ENCODE data around the gene RPL37. TPM values are rescaled to one million over a fixed set of nuclear protein-coding genes. Genes with fewer than 3 reads are reported as not detected.
"Not testable (repeated sequence)": the region's sequence is repeated elsewhere in the genome, so short reads cannot be mapped to it uniquely, and the experiment has no call there.

The RPL37 gene
- total and polyA plus RNA-seq, 2 donors, result 2,843 to 3,080 TPM

DNA sequence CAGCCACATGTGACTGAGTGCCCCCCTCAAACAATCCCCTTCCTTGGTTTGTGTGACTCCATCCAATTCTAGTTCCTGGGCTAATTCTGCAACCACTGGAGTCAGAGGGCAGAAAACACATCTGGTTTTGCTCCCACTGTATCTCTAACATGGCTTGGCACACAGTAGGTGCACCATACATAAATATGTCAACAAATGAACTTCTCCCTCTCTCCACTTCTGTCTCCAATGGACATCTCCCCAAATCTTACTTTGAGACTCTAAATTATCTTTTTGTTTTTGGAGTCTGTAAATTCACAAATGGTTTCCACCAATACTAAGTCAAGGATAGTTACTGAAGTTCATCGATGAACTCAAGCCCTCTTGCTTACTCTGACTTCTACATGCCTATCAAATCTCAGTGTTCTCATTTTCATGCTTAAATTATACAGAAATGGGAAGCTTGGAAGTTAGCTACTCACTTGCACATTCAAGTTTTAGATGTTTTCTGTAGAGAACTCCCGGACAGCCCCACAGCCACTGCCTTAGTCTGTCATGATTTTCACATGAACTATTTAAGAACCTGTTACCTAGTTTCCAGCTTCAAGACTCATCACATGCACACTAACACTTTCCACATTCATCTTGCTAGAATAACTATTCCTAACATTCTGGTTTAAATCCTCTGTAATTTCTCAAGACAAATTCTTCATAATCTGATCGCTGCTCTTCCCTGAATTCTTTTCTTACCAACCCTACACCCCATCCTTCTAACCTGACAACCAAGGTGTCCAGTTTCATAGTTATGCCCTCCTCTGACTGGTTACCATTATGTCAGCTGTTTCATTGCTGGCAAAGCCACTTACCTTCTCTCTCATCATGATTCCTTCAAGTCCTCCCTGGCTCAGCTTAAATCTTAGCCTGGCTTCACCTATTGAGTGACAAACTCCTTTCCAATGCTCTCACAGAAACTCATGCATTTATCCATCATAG lies 6.0 kb downstream of the RPL37 start:
- Histone ChIP-seq H3K36me3 (ENCODE audit: control insufficient read depth in 2 of 2, insufficient read depth in 2 of 2, low read length in 1 of 2) (peaks cover 68 to 80% of the 10 kb centered on the region in 2 donors), H3K4me3 (ENCODE audit: low read length in 2 of 2) (no peak overlapping the region), H3K9me3 (ENCODE audit: control insufficient read depth in 2 of 2, insufficient read depth in 1 of 2, low read length in 1 of 2) (no peaks in the 10 kb centered on the region), H3K4me1 (ENCODE audit: control insufficient read depth in 2 of 2, insufficient read depth in 2 of 2, low read length in 2 of 2) (peaks cover 7 to 11% of the 10 kb centered on the region in 2 donors), H3K27ac (ENCODE audit: low read depth in 1 of 2, low read length in 1 of 2) (no peak overlapping the region), H3K27me3 (ENCODE audit: control insufficient read depth in 2 of 2, insufficient read depth in 1 of 2, low read length in 1 of 2) (no peaks in the 10 kb centered on the region)
- over 99% methylated on average over 3 of the region's 3 CpGs for WGBS
- DNase-seq (ENCODE audit: low read depth in 6 of 9, low spot score in 9 of 9), result no peak

DNA sequence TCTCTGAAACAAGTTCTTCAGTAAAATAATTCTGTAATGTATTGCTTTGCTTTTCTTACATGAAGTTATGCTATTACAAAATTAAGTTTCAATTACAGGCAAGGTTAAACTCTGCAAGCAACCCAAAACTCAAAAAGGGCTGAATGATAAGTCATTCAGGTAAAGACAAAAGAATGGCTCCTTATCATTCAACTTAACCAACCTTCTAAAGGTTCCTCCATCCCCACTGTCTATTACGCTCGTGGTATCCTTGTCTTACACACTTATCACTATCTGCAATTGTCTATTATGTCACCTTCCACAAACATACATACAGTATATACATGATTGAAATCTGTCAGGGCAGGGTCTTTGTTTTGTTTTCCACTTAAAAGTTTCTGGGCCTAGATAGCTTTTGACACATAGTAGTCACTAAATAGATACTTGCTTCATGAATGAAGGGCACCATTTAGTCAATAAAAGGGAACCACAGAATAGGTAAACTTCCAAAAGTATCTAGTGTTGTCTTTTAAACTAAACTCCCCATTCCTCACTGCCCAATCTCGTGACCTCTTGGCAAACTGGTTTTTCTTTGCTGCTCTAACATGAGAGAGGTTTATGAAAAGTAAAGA lies 6.9 kb downstream of the RPL37 start:
- Histone ChIP-seq H3K27me3 (ENCODE audit: control insufficient read depth in 2 of 2, insufficient read depth in 1 of 2, low read length in 1 of 2) (no peaks in the 10 kb centered on the region), H3K4me1 (ENCODE audit: control insufficient read depth in 2 of 2, insufficient read depth in 2 of 2, low read length in 2 of 2) (peaks cover under 1 to 2% of the 10 kb centered on the region in 2 donors), H3K36me3 (ENCODE audit: control insufficient read depth in 2 of 2, insufficient read depth in 2 of 2, low read length in 1 of 2) (peaks cover 62 to 71% of the 10 kb centered on the region in 2 donors), H3K9me3 (ENCODE audit: control insufficient read depth in 2 of 2, insufficient read depth in 1 of 2, low read length in 1 of 2) (no peaks in the 10 kb centered on the region), H3K27ac (ENCODE audit: low read depth in 1 of 2, low read length in 1 of 2) (no peak overlapping the region), H3K4me3 (ENCODE audit: low read length in 2 of 2) (no peak overlapping the region)
- over 99% methylated on average over 3 of the region's 3 CpGs for WGBS
- DNase-seq (ENCODE audit: low read depth in 6 of 9, low spot score in 9 of 9), result no peak

DNA sequence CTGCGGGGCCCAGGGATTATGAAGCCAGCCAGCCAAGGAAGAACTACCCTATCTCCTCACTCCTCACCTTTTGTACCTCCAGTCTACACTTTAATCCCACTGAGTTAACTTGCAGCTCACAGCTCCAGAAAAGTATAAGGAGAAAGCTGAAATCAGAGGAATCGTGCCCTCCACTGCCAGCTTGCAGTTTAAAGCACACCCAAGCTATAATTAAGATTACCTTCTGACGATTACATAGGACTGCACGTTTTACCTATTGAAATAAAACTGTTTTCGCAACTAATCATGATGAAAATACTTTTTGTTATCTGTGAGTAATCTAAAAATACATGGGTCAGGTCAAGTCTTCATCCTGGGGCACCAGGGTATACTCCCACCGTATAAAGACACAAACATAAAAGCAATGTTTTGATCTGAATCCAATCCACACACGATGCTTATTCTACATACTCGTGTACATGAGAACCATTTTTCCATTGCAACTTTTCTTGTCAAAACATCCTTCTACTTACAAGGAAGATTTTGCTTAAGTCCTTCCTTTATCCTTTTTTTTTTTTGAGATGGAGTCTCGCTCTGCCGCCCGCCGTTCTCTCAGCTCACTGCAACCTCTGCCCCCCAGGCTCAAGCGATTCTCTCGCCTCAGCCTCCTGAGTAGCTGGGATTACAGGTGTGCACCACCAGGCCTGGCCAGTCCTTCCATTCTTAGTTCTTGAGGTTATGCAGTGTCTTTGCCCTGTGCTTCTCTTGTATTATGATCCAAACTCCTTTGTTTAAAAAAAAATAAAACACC lies 7.6 kb downstream of the RPL37 start:
- 96% methylated on average over 14 of the region's 14 CpGs for WGBS
- Histone ChIP-seq H3K27me3 (ENCODE audit: control insufficient read depth in 2 of 2, insufficient read depth in 1 of 2, low read length in 1 of 2) (no peaks in the 10 kb centered on the region), H3K9me3 (ENCODE audit: control insufficient read depth in 2 of 2, insufficient read depth in 1 of 2, low read length in 1 of 2) (no peaks in the 10 kb centered on the region), H3K36me3 (ENCODE audit: control insufficient read depth in 2 of 2, insufficient read depth in 2 of 2, low read length in 1 of 2) (peaks cover 60 to 66% of the 10 kb centered on the region in 2 donors), H3K4me3 (ENCODE audit: low read length in 2 of 2) (no peak overlapping the region), H3K4me1 (ENCODE audit: control insufficient read depth in 2 of 2, insufficient read depth in 2 of 2, low read length in 2 of 2) (no peaks in the 10 kb centered on the region), H3K27ac (ENCODE audit: low read depth in 1 of 2, low read length in 1 of 2) (no peak overlapping the region)
- no peak for DNase-seq (ENCODE audit: low read depth in 6 of 9, low spot score in 9 of 9)

DNA sequence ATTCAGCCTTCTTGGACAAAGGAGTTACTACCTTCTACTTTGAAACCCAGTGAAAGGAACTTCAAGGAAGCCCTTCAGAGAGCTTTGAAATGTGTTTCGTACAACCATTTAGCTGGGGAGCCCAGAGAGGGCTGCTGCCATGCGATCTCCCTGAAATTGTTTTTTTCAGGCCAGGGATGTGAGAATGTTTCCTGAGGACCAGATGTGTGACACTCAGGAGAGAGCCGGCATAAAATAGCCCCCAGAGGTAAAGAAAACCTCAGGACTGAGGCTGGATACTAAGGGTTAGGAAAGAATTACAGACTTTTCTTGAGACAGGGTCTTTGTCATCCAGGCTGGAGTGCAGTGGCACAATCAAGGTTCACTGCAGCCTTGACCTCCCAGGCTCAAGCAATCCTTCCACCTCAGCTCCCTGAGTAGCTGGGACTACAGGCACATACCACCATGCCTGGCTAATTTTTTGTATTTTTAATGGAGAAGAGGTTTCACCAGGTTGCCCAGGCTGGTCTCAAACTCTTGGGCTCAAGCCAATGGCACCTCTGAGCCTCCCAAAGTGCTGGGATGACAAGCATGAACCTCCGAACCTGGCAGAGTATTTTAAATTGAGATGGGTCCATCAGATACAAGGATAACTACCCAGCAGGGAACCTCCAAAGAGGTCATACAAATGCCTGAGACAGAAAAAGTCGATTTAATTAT lies 8.4 kb downstream of the RPL37 start:
- no peak overlapping the region for H3K27ac ChIP-seq (ENCODE audit: low read depth in 1 of 2, low read length in 1 of 2)

DNA sequence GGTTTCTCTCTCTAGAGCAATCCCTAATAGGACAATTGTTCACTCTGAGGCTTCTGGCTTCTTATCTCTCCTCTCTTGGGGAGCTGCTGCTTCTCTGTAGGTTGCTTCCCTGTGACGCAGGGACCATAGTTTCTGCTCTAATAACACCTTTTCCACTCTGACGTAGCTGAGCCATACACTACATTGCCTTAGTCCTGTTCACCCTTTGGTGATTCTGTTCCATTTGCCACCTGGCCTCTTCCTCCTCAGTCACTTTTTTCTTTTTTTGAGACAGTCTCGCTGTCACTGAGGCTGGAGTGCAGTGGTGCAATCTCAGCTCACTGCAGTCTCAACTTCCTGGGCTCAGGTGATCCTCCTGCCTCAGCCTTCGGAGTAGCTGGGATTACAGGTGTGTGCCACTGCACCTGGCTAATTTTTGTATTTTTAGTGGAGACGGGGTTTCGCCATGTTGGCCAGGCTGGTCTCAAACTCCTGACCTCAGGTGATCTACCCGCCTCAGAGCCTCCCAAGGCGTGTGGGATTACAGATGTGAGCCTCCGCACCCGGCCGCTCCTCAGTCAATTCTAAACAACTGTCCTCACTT lies 9.5 kb downstream of the RPL37 start:
- not testable (repeated sequence) for H3K27ac ChIP-seq (ENCODE audit: low read depth in 1 of 2, low read length in 1 of 2); DNase-seq (ENCODE audit: low read depth in 6 of 9, low spot score in 9 of 9); H3K4me1 ChIP-seq (ENCODE audit: control insufficient read depth in 2 of 2, insufficient read depth in 2 of 2, low read length in 2 of 2); H3K9me3 ChIP-seq (ENCODE audit: control insufficient read depth in 2 of 2, insufficient read depth in 1 of 2, low read length in 1 of 2); H3K27me3 ChIP-seq (ENCODE audit: control insufficient read depth in 2 of 2, insufficient read depth in 1 of 2, low read length in 1 of 2); H3K4me3 ChIP-seq (ENCODE audit: low read length in 2 of 2)
- WGBS, result 98% methylated on average over 11 of the region's 11 CpGs
- peaks cover 48 to 51% of the 10 kb centered on the region in 2 donors for H3K36me3 ChIP-seq (ENCODE audit: control insufficient read depth in 2 of 2, insufficient read depth in 2 of 2, low read length in 1 of 2)

More for the DNA sequence above, 8.4 kb downstream of the RPL37 start:
- H3K4me1 ChIP-seq (ENCODE audit: control insufficient read depth in 2 of 2, insufficient read depth in 2 of 2, low read length in 2 of 2), result no peaks in the 10 kb centered on the region
- no peaks in the 10 kb centered on the region for H3K9me3 ChIP-seq (ENCODE audit: control insufficient read depth in 2 of 2, insufficient read depth in 1 of 2, low read length in 1 of 2)
- 96% methylated on average over 5 of the region's 5 CpGs for WGBS
- H3K36me3 ChIP-seq (ENCODE audit: control insufficient read depth in 2 of 2, insufficient read depth in 2 of 2, low read length in 1 of 2), result peaks cover 59% of the 10 kb centered on the region in 2 donors
- no peaks in the 10 kb centered on the region for H3K27me3 ChIP-seq (ENCODE audit: control insufficient read depth in 2 of 2, insufficient read depth in 1 of 2, low read length in 1 of 2)
- no peak overlapping the region for H3K4me3 ChIP-seq (ENCODE audit: low read length in 2 of 2)
- no peak for DNase-seq (ENCODE audit: low read depth in 6 of 9, low spot score in 9 of 9)

DNA sequence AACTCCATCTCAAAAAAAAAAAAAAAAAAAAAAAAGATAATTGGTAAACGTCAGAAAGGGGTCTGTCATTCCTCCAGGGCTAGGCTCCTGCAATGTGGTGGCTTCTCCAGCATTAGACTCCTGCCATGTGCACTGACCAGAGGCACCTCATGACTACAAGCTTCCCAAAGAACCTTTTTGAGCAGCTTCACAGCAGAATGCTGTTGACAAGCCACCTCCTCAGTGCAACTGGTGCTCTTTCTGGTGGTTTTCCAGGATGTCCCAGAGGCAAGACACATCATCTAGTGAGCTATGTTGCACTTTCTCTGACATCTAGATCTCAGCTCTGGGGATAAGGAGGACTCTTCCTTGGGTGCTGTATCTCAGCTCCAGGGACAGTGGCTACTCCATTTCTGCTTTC lies 11.6 kb downstream of the RPL37 start:
- 78% methylated on average over 1 of the region's 1 CpG for whole genome bisulfite sequencing
- no peaks in the 10 kb centered on the region for H3K4me1 ChIP-seq (ENCODE audit: control insufficient read depth in 2 of 2, insufficient read depth in 2 of 2, low read length in 2 of 2)
- no peak overlapping the region for H3K4me3 ChIP-seq (ENCODE audit: low read length in 2 of 2)
- no peaks in the 10 kb centered on the region for H3K27me3 ChIP-seq (ENCODE audit: control insufficient read depth in 2 of 2, insufficient read depth in 1 of 2, low read length in 1 of 2)
- H3K36me3 ChIP-seq (ENCODE audit: control insufficient read depth in 2 of 2, insufficient read depth in 2 of 2, low read length in 1 of 2), result peaks cover 27 to 32% of the 10 kb centered on the region in 2 donors
- no peak overlapping the region for H3K27ac ChIP-seq (ENCODE audit: low read depth in 1 of 2, low read length in 1 of 2)
- H3K9me3 ChIP-seq (ENCODE audit: control insufficient read depth in 2 of 2, insufficient read depth in 1 of 2, low read length in 1 of 2), result no peaks in the 10 kb centered on the region
- no peak for DNase-seq (ENCODE audit: low read depth in 6 of 9, low spot score in 9 of 9)

DNA sequence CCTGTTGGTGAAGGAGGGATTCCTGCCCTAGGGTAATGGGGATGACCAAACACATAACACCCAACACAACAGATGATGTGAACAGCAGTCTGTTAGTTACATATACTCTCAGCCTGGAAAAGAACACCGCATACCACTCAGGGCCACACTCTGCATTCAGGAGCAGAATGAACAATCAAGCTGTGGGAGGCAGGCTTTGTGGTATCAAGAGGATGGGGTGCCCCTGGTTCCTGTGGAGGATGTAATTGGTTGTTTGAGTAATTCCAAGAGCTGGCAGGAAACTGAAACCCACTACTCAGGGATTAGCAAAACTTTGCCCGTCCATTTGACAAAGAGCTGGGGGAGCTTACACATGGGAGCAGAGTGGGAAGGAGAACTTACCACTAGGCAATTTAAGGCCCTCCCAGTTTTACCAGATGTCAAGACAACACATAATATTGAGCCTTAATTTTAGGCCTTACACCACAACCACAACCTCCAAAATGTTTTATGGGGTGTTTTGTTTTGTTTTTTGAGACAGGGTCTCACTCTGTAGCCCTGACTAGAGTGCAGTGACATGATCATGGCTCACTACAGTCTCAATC lies 21.2 kb downstream of the RPL37 start:
- DNase-seq (ENCODE audit: low read depth in 6 of 9, low spot score in 9 of 9), result no peak
- H3K27me3 ChIP-seq (ENCODE audit: control insufficient read depth in 2 of 2, insufficient read depth in 1 of 2, low read length in 1 of 2), result no peaks in the 10 kb centered on the region
- no peaks in the 10 kb centered on the region for H3K36me3 ChIP-seq (ENCODE audit: control insufficient read depth in 2 of 2, insufficient read depth in 2 of 2, low read length in 1 of 2)
- no peaks in the 10 kb centered on the region for H3K4me1 ChIP-seq (ENCODE audit: control insufficient read depth in 2 of 2, insufficient read depth in 2 of 2, low read length in 2 of 2)
- H3K27ac ChIP-seq (ENCODE audit: low read depth in 1 of 2, low read length in 1 of 2), result no peak overlapping the region
- WGBS, result 89% methylated on average over 2 of the region's 2 CpGs
- no peaks in the 10 kb centered on the region for H3K9me3 ChIP-seq (ENCODE audit: control insufficient read depth in 2 of 2, insufficient read depth in 1 of 2, low read length in 1 of 2)
- H3K4me3 ChIP-seq (ENCODE audit: low read length in 2 of 2), result no peak overlapping the region

DNA sequence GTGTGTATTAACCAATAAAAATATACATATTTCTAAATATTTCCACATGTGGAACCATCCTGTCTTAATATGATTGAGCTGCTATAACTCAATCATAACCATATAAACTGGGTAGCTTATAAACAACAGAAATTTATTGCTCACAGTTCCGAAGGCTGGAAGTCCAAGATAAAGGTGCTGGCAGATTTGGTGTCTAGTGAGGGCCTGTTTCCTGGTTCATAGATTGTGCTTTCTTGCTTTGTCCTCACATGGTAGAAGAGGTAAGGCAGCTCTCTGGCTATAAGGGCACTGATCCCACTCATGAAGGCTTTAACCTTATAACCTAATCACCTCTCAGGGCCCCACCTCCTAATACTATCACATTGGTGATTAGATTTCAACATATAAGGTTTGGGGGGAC lies 22.9 kb downstream of the RPL37 start:
- Histone ChIP-seq H3K4me3 (ENCODE audit: low read length in 2 of 2) (no peak overlapping the region), H3K36me3 (ENCODE audit: control insufficient read depth in 2 of 2, insufficient read depth in 2 of 2, low read length in 1 of 2) (no peaks in the 10 kb centered on the region), H3K27me3 (ENCODE audit: control insufficient read depth in 2 of 2, insufficient read depth in 1 of 2, low read length in 1 of 2) (no peaks in the 10 kb centered on the region), H3K27ac (ENCODE audit: low read depth in 1 of 2, low read length in 1 of 2) (no peak overlapping the region), H3K9me3 (ENCODE audit: control insufficient read depth in 2 of 2, insufficient read depth in 1 of 2, low read length in 1 of 2) (no peaks in the 10 kb centered on the region), H3K4me1 (ENCODE audit: control insufficient read depth in 2 of 2, insufficient read depth in 2 of 2, low read length in 2 of 2) (no peaks in the 10 kb centered on the region)
- no peak for DNase-seq (ENCODE audit: low read depth in 6 of 9, low spot score in 9 of 9)
- 54% methylated on average over 1 of the region's 1 CpG for WGBS

Measured in thymus (tissue), 11 donors.